HepG2 (cell line): ENCODE results near the gene ACSBG1. TPM values are rescaled to one million over a fixed set of nuclear protein-coding genes. Genes with fewer than 3 reads are reported as not detected.

Experiments
- BCL6 ChIP-seq: IDR thresholded peaks from 2 replicates; pipeline ENCODE4 v1.6.1; 2016; ENCODE audit warnings: missing genetic modification reagents, missing compliant biosample characterization
- DMAP1 ChIP-seq: IDR thresholded peaks from 2 replicates; pipeline ENCODE4 v1.6.1; 2016
- EZH2 ChIP-seq: conservative IDR thresholded peaks from 2 replicates; pipeline ENCODE4 v1.6.1; 2012; ENCODE audit warnings: mild to moderate bottlenecking, low read depth, low read length, moderate library complexity
- GZF1 ChIP-seq: sonication (generic); formaldehyde crosslinking; IDR thresholded peaks from 2 replicates; pipeline ENCODE4 v1.5.1; 2020; ENCODE audit warnings: mild to moderate bottlenecking, missing genetic modification reagents
- HNRNPLL ChIP-seq: fragments of 200-400 bp; formaldehyde crosslinking; IDR thresholded peaks from 2 replicates; pipeline ENCODE4 v1.6.1; 2017; ENCODE audit warnings: mild to moderate bottlenecking, low read depth, low read length; ENCODE audit not compliant: poor library complexity, severe bottlenecking
- JDP2 ChIP-seq: sonication (generic); formaldehyde crosslinking; IDR thresholded peaks from 2 replicates; pipeline ENCODE4 v1.8.1; 2022; ENCODE audit warnings: missing genetic modification reagents, borderline replicate concordance
- KMT2A ChIP-seq: sonication (generic); formaldehyde crosslinking; IDR thresholded peaks from 2 replicates; pipeline ENCODE4 v1.4.0; 2020; ENCODE audit warnings: missing genetic modification reagents
- RCOR2 ChIP-seq: IDR thresholded peaks from 2 replicates; pipeline ENCODE4 v1.6.1; 2016; ENCODE audit warnings: missing biosample characterization, missing genetic modification reagents
- RXRA ChIP-seq: sonication (generic); formaldehyde crosslinking; IDR thresholded peaks from 2 replicates; pipeline ENCODE4 v1.5.1; 2020; ENCODE audit warnings: missing genetic modification reagents
- SSRP1 ChIP-seq: IDR thresholded peaks from 2 replicates; pipeline ENCODE4 v1.6.1; 2016; ENCODE audit warnings: control low read depth
- U2AF1 ChIP-seq: fragments of 200-400 bp; formaldehyde crosslinking; optimal IDR thresholded peaks from 2 replicates; pipeline ENCODE3; 2017; ENCODE audit warnings: mild to moderate bottlenecking, low read depth, low read length
- ZNF235 ChIP-seq: sonication (generic); formaldehyde crosslinking; IDR thresholded peaks from 2 replicates; pipeline ENCODE4 v1.8.1; 2023; ENCODE audit warnings: mild to moderate bottlenecking, missing genetic modification reagents, borderline replicate concordance
- ZNF253 ChIP-seq: sonication (generic); formaldehyde crosslinking; IDR thresholded peaks from 2 replicates; pipeline ENCODE4 v1.8.0; 2022; ENCODE audit warnings: mild to moderate bottlenecking, missing genetic modification reagents, borderline replicate concordance
- ZNF33B ChIP-seq: sonication (generic); formaldehyde crosslinking; IDR thresholded peaks from 2 replicates; pipeline ENCODE4 v1.5.1; 2020; ENCODE audit warnings: mild to moderate bottlenecking, missing genetic modification reagents
- polyA plus RNA-seq, 8 experiments: library from polyadenylated mRNA; depleted of rRNA in 3 of 8; stranded (reverse) in 7 of 8; unstranded in 1 of 8; fragments of >200 nt; fragmentation: Illumina TruSeq in 4 of 8; extraction: Trizol in 4 of 8; gene quantifications; 2 replicates each; pipeline versions ENCODE4 v1.2.1 to v1.2.3, GENCODE V29; 2011 to 2016; ENCODE audit warnings: low read depth in 4 of 8, missing spikeins in 1 of 8, mixed read lengths in 1 of 8; ENCODE audit not compliant: insufficient read depth in 1 of 8
- total RNA-seq, 5 experiments: library from RNA; depleted of rRNA; stranded (reverse); fragments of >200 nt; fragmentation: Illumina TruSeq; extraction: Trizol; gene quantifications; 2 replicates each; pipeline ENCODE4 v1.2.3, GENCODE V29; 2016; ENCODE audit warnings: low read depth in 1 of 5
- TF ChIP-seq, protein P1 (sequence below): sonication (generic); formaldehyde crosslinking; IDR thresholded peaks from 2 replicates; pipeline ENCODE4 v1.4.0; 2020; ENCODE audit warnings: mild to moderate bottlenecking, low read depth, missing genetic modification reagents
- TF ChIP-seq, protein P2 (sequence below): sonication (generic); formaldehyde crosslinking; IDR thresholded peaks from 2 replicates; pipeline ENCODE4 v1.5.0; 2020; ENCODE audit warnings: mild to moderate bottlenecking, missing genetic modification reagents
- TF ChIP-seq, protein P3 (sequence below): sonication (generic); formaldehyde crosslinking; conservative IDR thresholded peaks from 2 replicates; pipeline ENCODE4 v1.4.0; 2020; ENCODE audit warnings: missing genetic modification reagents
- TF ChIP-seq, protein P4 (sequence below): sonication (generic); formaldehyde crosslinking; IDR thresholded peaks from 2 replicates; pipeline ENCODE4 v1.4.0; 2020; ENCODE audit warnings: missing genetic modification reagents, borderline replicate concordance

The ACSBG1 gene
- total and polyA plus RNA-seq, 2 of the 13 experiments (the other 11 are each of a cell fraction or from before 2014, with no cell fraction given), result 0.35 to 0.81 TPM

DNA sequence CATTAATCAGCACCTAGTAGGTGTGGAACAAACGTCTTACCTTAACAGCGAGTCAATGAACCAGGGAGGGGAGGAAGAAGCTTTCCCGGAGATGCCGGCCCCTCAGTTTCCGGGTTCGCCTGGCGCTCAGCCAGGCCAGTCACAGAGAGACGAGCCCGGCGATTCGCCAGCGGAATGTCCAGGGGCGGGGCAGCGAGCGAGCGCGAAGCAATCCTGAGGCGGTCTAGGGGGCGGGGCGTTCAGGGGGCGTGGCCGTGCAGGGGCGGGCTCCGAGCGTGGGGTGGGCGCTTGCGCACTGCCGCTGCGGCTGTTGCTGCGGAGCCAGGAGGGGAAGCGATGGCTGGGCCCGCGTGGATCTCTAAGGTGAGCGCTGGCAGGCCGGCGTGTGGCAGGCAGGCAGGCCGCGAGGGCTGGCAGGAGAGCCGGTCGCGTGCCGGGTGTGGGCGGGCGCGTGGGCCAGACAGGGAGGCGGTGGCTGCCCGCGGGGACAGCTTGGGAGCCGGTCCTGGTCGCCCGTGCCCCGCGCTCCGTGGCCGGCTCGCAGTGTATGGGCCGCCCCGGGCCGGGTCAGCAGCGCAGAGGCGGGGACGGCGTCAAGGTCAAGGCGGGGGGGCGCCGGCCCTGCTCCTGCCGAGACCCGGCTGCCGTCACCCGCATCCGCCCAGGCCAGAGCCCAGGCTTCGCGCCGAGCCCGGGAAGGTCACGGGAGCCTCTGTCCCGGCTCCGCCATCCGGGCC lies 85.1 kb downstream of the ACSBG1 start, which contains the start of gene IDH3A (continued):
- TF ChIP-seq, protein P1, sequence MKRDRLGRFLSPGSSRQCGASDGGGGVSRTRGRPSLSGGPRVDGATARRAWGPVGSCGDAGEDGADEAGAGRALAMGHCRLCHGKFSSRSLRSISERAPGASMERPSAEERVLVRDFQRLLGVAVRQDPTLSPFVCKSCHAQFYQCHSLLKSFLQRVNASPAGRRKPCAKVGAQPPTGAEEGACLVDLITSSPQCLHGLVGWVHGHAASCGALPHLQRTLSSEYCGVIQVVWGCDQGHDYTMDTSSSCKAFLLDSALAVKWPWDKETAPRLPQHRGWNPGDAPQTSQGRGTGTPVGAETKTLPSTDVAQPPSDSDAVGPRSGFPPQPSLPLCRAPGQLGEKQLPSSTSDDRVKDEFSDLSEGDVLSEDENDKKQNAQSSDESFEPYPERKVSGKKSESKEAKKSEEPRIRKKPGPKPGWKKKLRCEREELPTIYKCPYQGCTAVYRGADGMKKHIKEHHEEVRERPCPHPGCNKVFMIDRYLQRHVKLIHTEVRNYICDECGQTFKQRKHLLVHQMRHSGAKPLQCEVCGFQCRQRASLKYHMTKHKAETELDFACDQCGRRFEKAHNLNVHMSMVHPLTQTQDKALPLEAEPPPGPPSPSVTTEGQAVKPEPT (CRISPR knock-in tag), result peak; percentile 65; the same call in 1 of the 2 replicates
- TF ChIP-seq JDP2 (CRISPR knock-in tag) (no peak), RCOR2 (no peak), DMAP1 (CRISPR knock-in tag) (no peak), SSRP1 (no peak), HNRNPLL (no peak), ZNF235 (CRISPR knock-in tag) (no peak), RXRA (CRISPR knock-in tag) (no peak; the same call in 1 of the 2 replicates), ZNF253 (CRISPR knock-in tag) (no peak), ZNF33B (no peak), EZH2 (no peak), BCL6 (CRISPR knock-in tag) (no peak), KMT2A (CRISPR knock-in tag) (no peak; the same call in 1 of the 2 replicates), U2AF1 (no peak), GZF1 (CRISPR knock-in tag) (no peak)
- TF ChIP-seq, protein P2, sequence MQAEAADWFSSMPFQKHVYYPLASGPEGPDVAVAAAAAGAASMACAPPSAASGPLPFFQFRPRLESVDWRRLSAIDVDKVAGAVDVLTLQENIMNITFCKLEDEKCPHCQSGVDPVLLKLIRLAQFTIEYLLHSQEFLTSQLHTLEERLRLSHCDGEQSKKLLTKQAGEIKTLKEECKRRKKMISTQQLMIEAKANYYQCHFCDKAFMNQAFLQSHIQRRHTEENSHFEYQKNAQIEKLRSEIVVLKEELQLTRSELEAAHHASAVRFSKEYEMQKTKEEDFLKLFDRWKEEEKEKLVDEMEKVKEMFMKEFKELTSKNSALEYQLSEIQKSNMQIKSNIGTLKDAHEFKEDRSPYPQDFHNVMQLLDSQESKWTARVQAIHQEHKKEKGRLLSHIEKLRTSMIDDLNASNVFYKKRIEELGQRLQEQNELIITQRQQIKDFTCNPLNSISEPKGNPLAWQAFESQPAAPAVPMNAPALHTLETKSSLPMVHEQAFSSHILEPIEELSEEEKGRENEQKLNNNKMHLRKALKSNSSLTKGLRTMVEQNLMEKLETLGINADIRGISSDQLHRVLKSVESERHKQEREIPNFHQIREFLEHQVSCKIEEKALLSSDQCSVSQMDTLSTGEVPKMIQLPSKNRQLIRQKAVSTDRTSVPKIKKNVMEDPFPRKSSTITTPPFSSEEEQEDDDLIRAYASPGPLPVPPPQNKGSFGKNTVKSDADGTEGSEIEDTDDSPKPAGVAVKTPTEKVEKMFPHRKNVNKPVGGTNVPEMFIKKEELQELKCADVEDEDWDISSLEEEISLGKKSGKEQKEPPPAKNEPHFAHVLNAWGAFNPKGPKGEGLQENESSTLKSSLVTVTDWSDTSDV (CRISPR knock-in tag), result no peak
- TF ChIP-seq, protein P3, sequence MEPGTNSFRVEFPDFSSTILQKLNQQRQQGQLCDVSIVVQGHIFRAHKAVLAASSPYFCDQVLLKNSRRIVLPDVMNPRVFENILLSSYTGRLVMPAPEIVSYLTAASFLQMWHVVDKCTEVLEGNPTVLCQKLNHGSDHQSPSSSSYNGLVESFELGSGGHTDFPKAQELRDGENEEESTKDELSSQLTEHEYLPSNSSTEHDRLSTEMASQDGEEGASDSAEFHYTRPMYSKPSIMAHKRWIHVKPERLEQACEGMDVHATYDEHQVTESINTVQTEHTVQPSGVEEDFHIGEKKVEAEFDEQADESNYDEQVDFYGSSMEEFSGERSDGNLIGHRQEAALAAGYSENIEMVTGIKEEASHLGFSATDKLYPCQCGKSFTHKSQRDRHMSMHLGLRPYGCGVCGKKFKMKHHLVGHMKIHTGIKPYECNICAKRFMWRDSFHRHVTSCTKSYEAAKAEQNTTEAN (CRISPR knock-in tag), result peak; percentile 53; the same call in 1 of the 2 replicates
- TF ChIP-seq, protein P4, sequence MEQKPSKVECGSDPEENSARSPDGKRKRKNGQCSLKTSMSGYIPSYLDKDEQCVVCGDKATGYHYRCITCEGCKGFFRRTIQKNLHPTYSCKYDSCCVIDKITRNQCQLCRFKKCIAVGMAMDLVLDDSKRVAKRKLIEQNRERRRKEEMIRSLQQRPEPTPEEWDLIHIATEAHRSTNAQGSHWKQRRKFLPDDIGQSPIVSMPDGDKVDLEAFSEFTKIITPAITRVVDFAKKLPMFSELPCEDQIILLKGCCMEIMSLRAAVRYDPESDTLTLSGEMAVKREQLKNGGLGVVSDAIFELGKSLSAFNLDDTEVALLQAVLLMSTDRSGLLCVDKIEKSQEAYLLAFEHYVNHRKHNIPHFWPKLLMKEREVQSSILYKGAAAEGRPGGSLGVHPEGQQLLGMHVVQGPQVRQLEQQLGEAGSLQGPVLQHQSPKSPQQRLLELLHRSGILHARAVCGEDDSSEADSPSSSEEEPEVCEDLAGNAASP (CRISPR knock-in tag), result no peak
